Fibroblast of gingiva (primary cell): ENCODE results near the gene FASLG.
"Not testable (repeated sequence)": the region's sequence is repeated elsewhere in the genome, so short reads cannot be mapped to it uniquely, and the experiment has no call there.

ENCODE experiments used
- DNase-seq: peaks from one replicate; pipeline ENCODE4 v3.0.0-alpha.2; 2011; ENCODE audit warnings: low read depth

FASLG gene

GRCh38 chr1:172680733-172681275 is 21.9 kb downstream of the FASLG start:
- no peak for DNase-seq

GRCh38 chr1:172682812-172683211 is 23.9 kb downstream of the FASLG start:
- DNase-seq: no peak

- no peak for DNase-seq
These were observed 27.2 kb downstream of the FASLG start for GRCh38 chr1:172686143-172686542.

- not testable (repeated sequence) for DNase-seq
These were observed 29.7 kb downstream of the FASLG start for GRCh38 chr1:172688428-172689085.

- not testable (repeated sequence) for DNase-seq
These were observed 32.0 kb downstream of the FASLG start for GRCh38 chr1:172690925-172691324.

GRCh38 chr1:172697534-172698002 is 38.7 kb downstream of the FASLG start:
- DNase-seq: no peak

- DNase-seq: no peak
These were observed 39.3 kb downstream of the FASLG start for GRCh38 chr1:172698224-172698623.

GRCh38 chr1:172699111-172699510 is 40.2 kb downstream of the FASLG start:
- DNase-seq: no peak

GRCh38 chr1:172699695-172700227 is 40.9 kb downstream of the FASLG start:
- no peak for DNase-seq

GRCh38 chr1:172700556-172700955 is 41.7 kb downstream of the FASLG start:
- DNase-seq: no peak

GRCh38 chr1:172704001-172704400 is 45.1 kb downstream of the FASLG start:
- DNase-seq: no peak

- no peak for DNase-seq
These were observed 45.7 kb downstream of the FASLG start for GRCh38 chr1:172704420-172705210.

- DNase-seq: no peak
These were observed 49.5 kb downstream of the FASLG start for GRCh38 chr1:172708452-172708851.

- DNase-seq: no peak
These were observed 52.7 kb downstream of the FASLG start for GRCh38 chr1:172711558-172711957.

- no peak for DNase-seq
These were observed 54.6 kb downstream of the FASLG start for GRCh38 chr1:172713466-172713865.
